H7 (cell line): ENCODE results near the gene ZNF366. TPM values are rescaled to one million over a fixed set of nuclear protein-coding genes. Genes with fewer than 3 reads are reported as not detected.

Experiments used
- total RNA-seq: library from RNA; depleted of rRNA; stranded (reverse); fragments of >200 nt; shearing (Covaris generic); gene quantifications from 2 replicates; pipeline ENCODE4 v1.2.3, GENCODE V29; 2014; rRNA removed

ZNF366 gene
- total RNA-seq, 1 experiment from 2014 or later = not detected

Other genes with a start within 250 kb of the ZNF366 start
- 119 and 127 TPM in 2 replicates for gene MRPS27, start 187.2 kb downstream of the ZNF366 start, total RNA-seq
- 15.0 and 16.6 TPM in 2 replicates for gene PTCD2, start 187.0 kb downstream of the ZNF366 start, total RNA-seq